Omental fat pad (tissue), 4 donors: ENCODE measurements around the gene BLOC1S1. TPM values are rescaled to one million over a fixed set of nuclear protein-coding genes. Genes with fewer than 3 reads are reported as not detected.
A peak's percentile ranks its signal among the peaks of the same experiment; 100 is the strongest.

ENCODE experiments used
- ATAC-seq: fragments of 150-250 bp; one replicate; pipeline ENCODE4 v1.9.1; 2016; ENCODE audit warnings: mild to moderate bottlenecking, moderate library complexity; ENCODE audit not compliant: low FRiP score
- DNase-seq: peaks from one replicate; pipeline ENCODE4 v3.0.0-alpha.2; 2019; ENCODE audit warnings: low spot score
- CTCF ChIP-seq, 3 donors: fragments of 450-650 bp; IDR thresholded peaks; one replicate each; pipeline ENCODE4 v1.5.1; 2016 to 2017; ENCODE audit warnings: antibody characterized with exemption in 3 of 3, mild to moderate bottlenecking in 3 of 3, moderate library complexity in 2 of 3
- total RNA-seq, 4 donors: library from RNA; depleted of rRNA; stranded (reverse); fragments of >200 nt; gene quantifications; one replicate each; pipeline ENCODE4 v1.1.0, GENCODE V29; 2016

Gene BLOC1S1
- total RNA-seq, 4 donors from 2014 or later, result 168 to 247 (median 213) TPM

- no peak for DNase-seq
- TF ChIP-seq CTCF (IDR thresholded peaks at IDR 0.05), result no peak
- no peak for ATAC-seq
These were observed 10.0 kb upstream of the BLOC1S1 start for GRCh38 chr12:55705782-55706402.

GRCh38 chr12:55706568-55707218, 9.2 kb upstream of the BLOC1S1 start:
- DNase-seq (no peak), ATAC-seq (no peak)
- TF ChIP-seq CTCF (IDR thresholded peaks at IDR 0.05), result no peak

GRCh38 chr12:55707219-55707671, 8.6 kb upstream of the BLOC1S1 start:
- DNase-seq, result no peak
- ATAC-seq, result peak; percentile 7

GRCh38 chr12:55707841-55708694, 7.8 kb upstream of the BLOC1S1 start, which contains the start of gene ITGA7:
Gene ITGA7 (minus strand): TSS chr12:55707904. CDS start chr12:55707682, 222 bp downstream.
- TF ChIP-seq CTCF (IDR thresholded peaks at IDR 0.05), result no peak
- DNase-seq (no peak), ATAC-seq (peak; percentile 63)

More at GRCh38 chr12:55707219-55707671, 8.6 kb upstream of the BLOC1S1 start:
- TF ChIP-seq CTCF (IDR thresholded peaks at IDR 0.05), result no peak

- DNase-seq (no peak), ATAC-seq (no peak)
- no peak for TF ChIP-seq CTCF (IDR thresholded peaks at IDR 0.05)
These were observed 7.1 kb upstream of the BLOC1S1 start for GRCh38 chr12:55708695-55709233.

GRCh38 chr12:55711786-55712553, 3.9 kb upstream of the BLOC1S1 start:
- DNase-seq, result no peak
- ATAC-seq, result no peak
- TF ChIP-seq CTCF (IDR thresholded peaks at IDR 0.05), result no peak
